GM12878 (cell line): ENCODE results near the gene HLA-DMA. TPM values are rescaled to one million over a fixed set of nuclear protein-coding genes. Genes with fewer than 3 reads are reported as not detected.
A peak's percentile ranks its signal among the peaks of the same experiment; 100 is the strongest.

Source experiments
- BCL3 ChIP-seq: IDR thresholded peaks from 2 replicates; pipeline ENCODE4 v1.6.1; 2011; ENCODE audit warnings: borderline replicate concordance, low read depth, mild to moderate bottlenecking, moderate library complexity, low read length; ENCODE audit not compliant: insufficient read depth, poor library complexity, severe bottlenecking
- BHLHE40 ChIP-seq, 2 experiments: fragments of 450-650 bp in 1 of 2; IDR thresholded peaks; 2 replicates each; pipeline ENCODE4 v1.6.1; 2011 to 2017; ENCODE audit warnings: low read depth in 2 of 2, borderline replicate concordance in 1 of 2, improper control_type of control experiment in 1 of 2, low read length in 1 of 2, mild to moderate bottlenecking in 1 of 2
- CHD2 ChIP-seq: IDR thresholded peaks from 2 replicates; pipeline ENCODE4 v1.6.1; 2011; ENCODE audit warnings: low read depth, low read length, improper control_type of control experiment, borderline replicate concordance
- CREB1 ChIP-seq: IDR thresholded peaks from 2 replicates; pipeline ENCODE4 v1.6.1; 2012; ENCODE audit warnings: low read depth, mild to moderate bottlenecking, inconsistent platforms
- DPF2 ChIP-seq: fragments of 450-650 bp; IDR thresholded peaks from 2 replicates; pipeline ENCODE4 v1.6.1; 2017; ENCODE audit warnings: mild to moderate bottlenecking
- EP300 ChIP-seq, 2 experiments: fragments of 150-350 bp in 1 of 2; IDR thresholded peaks; 2 replicates each; pipeline ENCODE4 v1.6.1; 2011 to 2012; ENCODE audit warnings: low read depth in 2 of 2, low read length in 2 of 2, borderline replicate concordance in 1 of 2, improper control_type of control experiment in 1 of 2, inconsistent platforms in 1 of 2; ENCODE audit not compliant: control insufficient read depth in 1 of 2
- HDAC2 ChIP-seq: fragments of 200-600 bp; sonication (generic); IDR thresholded peaks from 2 replicates; pipeline ENCODE4 v1.6.1; 2017
- IRF4 ChIP-seq: IDR thresholded peaks from 2 replicates; pipeline ENCODE4 v1.6.1; 2011; ENCODE audit warnings: low read depth, low read length
- JUND ChIP-seq: IDR thresholded peaks from 2 replicates; pipeline ENCODE4 v1.6.1; 2012; ENCODE audit warnings: low read depth, mild to moderate bottlenecking, low read length, improper control_type of control experiment, moderate library complexity
- KLF5 ChIP-seq: fragments of 450-650 bp; IDR thresholded peaks from 2 replicates; pipeline ENCODE4 v1.6.1; 2014; ENCODE audit warnings: mild to moderate bottlenecking; ENCODE audit not compliant: partially characterized antibody
- MTA3 ChIP-seq: IDR thresholded peaks from 2 replicates; pipeline ENCODE4 v1.6.1; 2012; ENCODE audit warnings: low read length, inconsistent platforms, borderline replicate concordance
- PKNOX1 ChIP-seq: fragments of 450-650 bp; IDR thresholded peaks from 2 replicates; pipeline ENCODE4 v1.6.1; 2016; ENCODE audit warnings: mild to moderate bottlenecking
- POU2F2 ChIP-seq: IDR thresholded peaks from 3 replicates; pipeline ENCODE4 v1.6.1; 2011; ENCODE audit warnings: low read depth, mild to moderate bottlenecking, low read length, borderline replicate concordance
- PRDM15 ChIP-seq: fragments of 450-650 bp; formaldehyde crosslinking; IDR thresholded peaks from 2 replicates; pipeline ENCODE4 v1.4.0; 2020; ENCODE audit warnings: mild to moderate bottlenecking, moderate library complexity
- RUNX3 ChIP-seq: IDR thresholded peaks from 2 replicates; pipeline ENCODE4 v1.6.1; 2012; ENCODE audit warnings: low read length, inconsistent platforms
- USF2 ChIP-seq: IDR thresholded peaks from 2 replicates; pipeline ENCODE4 v1.6.1; 2011; ENCODE audit warnings: low read depth, low read length, improper control_type of control experiment, borderline replicate concordance
- YY1 ChIP-seq: IDR thresholded peaks from 2 replicates; pipeline ENCODE4 v1.6.1; 2011; ENCODE audit warnings: low read depth, mild to moderate bottlenecking, low read length
- ZBED1 ChIP-seq: IDR thresholded peaks from 2 replicates; pipeline ENCODE4 v1.6.1; 2016; ENCODE audit warnings: borderline replicate concordance
- ZNF217 ChIP-seq: fragments of 450-650 bp; IDR thresholded peaks from 2 replicates; pipeline ENCODE4 v1.6.1; 2017; ENCODE audit warnings: antibody characterized with exemption, mild to moderate bottlenecking
- ZNF384 ChIP-seq: IDR thresholded peaks from 2 replicates; pipeline ENCODE4 v1.6.1; 2012; ENCODE audit warnings: low read depth, mild to moderate bottlenecking, low read length, improper control_type of control experiment, borderline replicate concordance
- polyA plus RNA-seq, 11 experiments: library from polyadenylated mRNA; depleted of rRNA in 4 of 11; unstranded in 6 of 11; stranded (reverse) in 5 of 11; fragments of >200 nt; fragmentation: Nextera tagmentation in 4 of 11; fragmentation: Illumina TruSeq in 1 of 11; extraction: Ambion mirVana in 4 of 11; extraction: Trizol in 1 of 11; gene quantifications; 1 replicate in 1 of 11; 2 replicates in 10 of 11; pipeline versions ENCODE4 v1.2.1 to v1.2.3, GENCODE V29; 2011 to 2016; ENCODE audit warnings: inconsistent platforms in 2 of 11, missing spikeins in 2 of 11, low read depth in 1 of 11
- total RNA-seq, 4 experiments: library from RNA; depleted of rRNA in 3 of 4; stranded (reverse); fragments of >200 nt in 3 of 4; fragmentation: Illumina TruSeq in 1 of 4; extraction: Trizol in 1 of 4; gene quantifications; 2 replicates each; pipeline versions ENCODE4 v1.2.1 to v1.2.3, GENCODE V29; 2013 to 2021

HLA-DMA gene
- total and polyA plus RNA-seq, 10 of the 15 experiments (the other 5 are each of a cell fraction or from before 2014, with no cell fraction given): 177 to 552 (median 309) TPM

GRCh38 chr6:32947552-32948465 is 5.1 kb downstream of the HLA-DMA start (continued):
- TF ChIP-seq PKNOX1: no peak
- TF ChIP-seq PRDM15: no peak
- TF ChIP-seq BCL3: no peak
- peak; percentile 53; the same call in 1 of the 2 replicates for TF ChIP-seq ZBED1
- no peak; the same call in 1 of the 2 replicates for TF ChIP-seq CREB1
- peak; percentile 90; the same call in 2 of the 3 replicates for TF ChIP-seq POU2F2
- 0 out of 2 replicates have a peak, but pooled peaks have one; percentile 10 for TF ChIP-seq IRF4
- TF ChIP-seq MTA3: peak; percentile 79; the same call in 1 of the 2 replicates
- no peak for TF ChIP-seq ZNF384
- peak; percentile 24; the same call in 1 of the 2 replicates for TF ChIP-seq RUNX3
- TF ChIP-seq DPF2: no peak
- TF ChIP-seq EP300 (IDR thresholded peaks at IDR 0.05; ENCODE audit: borderline replicate concordance in 1 of 2, control insufficient read depth in 1 of 2, low read depth in 2 of 2, low read length in 2 of 2): no peak
- TF ChIP-seq HDAC2: no peak
- TF ChIP-seq BHLHE40 (IDR thresholded peaks at IDR 0.05; ENCODE audit: borderline replicate concordance in 1 of 2, low read depth in 2 of 2, low read length in 1 of 2): peak in 1 of 2 experiments; percentile 24; a peak in 1 of 4 replicates
- no peak for TF ChIP-seq JUND
- TF ChIP-seq USF2: no peak
- TF ChIP-seq KLF5: no peak
- no peak for TF ChIP-seq ZNF217
- no peak; the same call in 1 of the 2 replicates for TF ChIP-seq YY1
- no peak for TF ChIP-seq CHD2
